GM12891 (cell line): ENCODE results near the gene DAB1.

Experiments
- POLR2A ChIP-seq: IDR thresholded peaks from 2 replicates; pipeline ENCODE4 v1.6.1; 2011; ENCODE audit warnings: low read depth, low read length, control low read depth
- POLR2AphosphoS5 ChIP-seq: IDR thresholded peaks from 2 replicates; pipeline ENCODE4 v1.6.1; 2011; ENCODE audit warnings: low read depth, low read length, control low read depth
- POU2F2 ChIP-seq: IDR thresholded peaks from 2 replicates; pipeline ENCODE4 v1.6.1; 2011; ENCODE audit warnings: low read depth, mild to moderate bottlenecking, control low read depth, low read length, moderate library complexity
- TAF1 ChIP-seq: IDR thresholded peaks from 2 replicates; pipeline ENCODE4 v1.6.1; 2011; ENCODE audit warnings: low read depth, low read length, control low read depth

DNA sequence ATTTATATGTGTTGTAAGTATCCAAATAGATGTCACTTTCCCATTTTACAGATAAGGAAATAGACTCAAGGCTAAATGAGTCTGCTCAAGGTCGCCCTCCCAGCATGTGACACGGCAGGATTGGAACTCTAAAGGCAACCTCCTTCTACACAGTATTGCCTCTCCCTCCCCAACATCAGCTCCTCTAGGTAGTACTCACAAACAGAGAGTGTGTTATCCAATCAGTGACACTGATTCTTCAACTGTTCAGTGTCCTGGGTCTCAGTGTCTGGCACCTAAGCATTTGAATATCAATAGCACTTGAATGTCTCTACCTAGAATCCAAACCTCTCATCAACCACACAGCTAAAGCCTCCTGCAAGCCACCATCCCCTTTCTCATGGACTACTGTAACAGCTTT, 87.1 kb downstream of the DAB1 start:
- TF ChIP-seq POLR2A (no peak), POLR2AphosphoS5 (no peak), POU2F2 (no peak), TAF1 (no peak)
